MCF 10A (cell line): ENCODE results near the gene ACTA1. TPM values are rescaled to one million over a fixed set of nuclear protein-coding genes. Genes with fewer than 3 reads are reported as not detected.

Source experiments
- BruUV-seq: library from RNA; stranded (reverse); fragments of 400-500 nt; replicated peaks from 2 replicates; lab custom pipeline; 2021; lab: Mats Ljungman, UMichigan
- CTCF ChIA-PET: fragments of 300-600 bp; sonication (Branson Sonifier 250); formaldehyde crosslinking; extraction: SDS; loops from one replicate; lab custom pipeline; 2021; ENCODE audit warnings: antibody characterized with exemption, inconsistent platforms; lab: Yijun Ruan, JAX
- POLR2A ChIA-PET: fragments of 300-600, 350-650 bp; sonication (Branson Sonifier 250); formaldehyde crosslinking; extraction: SDS; loops from one replicate; lab custom pipeline; 2020; ENCODE audit warnings: antibody characterized with exemption, inconsistent platforms; lab: Yijun Ruan, JAX
- DNase-seq: peaks from one replicate; pipeline ENCODE4 v3.0.0-alpha.2; 2018; ENCODE audit not compliant: unreplicated experiment
- H3K27ac Mint-ChIP-seq: one replicate; pipeline ENCODE4 v1.8.0; 2022; ENCODE audit warnings: mild to moderate bottlenecking, low read depth, mixed read lengths; ENCODE audit not compliant: unreplicated experiment
- H3K27me3 Mint-ChIP-seq: one replicate; pipeline ENCODE4 v1.8.0; 2022; ENCODE audit warnings: mixed read lengths; ENCODE audit not compliant: insufficient read depth, unreplicated experiment
- H3K36me3 Mint-ChIP-seq: one replicate; pipeline ENCODE4 v1.8.0; 2022; ENCODE audit warnings: mild to moderate bottlenecking, moderate library complexity, mixed read lengths; ENCODE audit not compliant: insufficient read depth, unreplicated experiment
- H3K4me1 Mint-ChIP-seq: one replicate; pipeline ENCODE4 v1.8.0; 2022; ENCODE audit warnings: mixed read lengths; ENCODE audit not compliant: insufficient read depth, unreplicated experiment
- H3K4me3 Mint-ChIP-seq: one replicate; pipeline ENCODE4 v1.8.0; 2022; ENCODE audit warnings: mild to moderate bottlenecking, moderate library complexity, mixed read lengths; ENCODE audit not compliant: unreplicated experiment
- H3K9me3 Mint-ChIP-seq: one replicate; pipeline ENCODE4 v1.8.0; 2022; ENCODE audit warnings: mixed read lengths; ENCODE audit not compliant: unreplicated experiment
- CTCF ChIP-seq: fragments of 200-600 bp; IDR thresholded peaks from one replicate; pipeline ENCODE4 v1.8.0; 2022; ENCODE audit warnings: antibody characterized with exemption, mild to moderate bottlenecking; ENCODE audit not compliant: unreplicated experiment
- intact Hi-C: fragments of 100-400 bp; cut with micrococcal nuclease; formaldehyde crosslinking; loops from 2 replicates; pipeline ENCODE4 v1.14.1; 2022
- total RNA-seq: library from RNA; stranded (reverse); gene quantifications from 2 replicates; pipeline ENCODE4 v1.2.3, GENCODE V29; 2022

Gene ACTA1
- total RNA-seq, 1 experiment from 2014 or later = not detected

GRCh38 chr1:229392936-229393335 lies 41.0 kb downstream of the ACTA1 start:
- POLR2A ChIA-PET = no interaction called here
- CTCF ChIA-PET = no interaction called here
- intact Hi-C loops = no loop called here

GRCh38 chr1:229390130-229390529 lies 43.8 kb downstream of the ACTA1 start:
- ChIA-PET CTCF (no interaction called here), POLR2A (interaction anchor here (0.7 to 0.9 kb wide), 2 partner anchors 9 to 117 kb away, joined by 3 to 4 read pairs; no protein-coding TSS in a partner anchor)
- peaks cover 14% of the 10 kb centered on the region for H3K4me1 Mint-ChIP-seq
- BruUV-seq = no TSS peak
- DNase-seq = no peak
- peaks cover 7% of the 10 kb centered on the region for H3K9me3 Mint-ChIP-seq
- intact Hi-C loops = no loop called here
- H3K36me3 Mint-ChIP-seq = no peaks in the 10 kb centered on the region
- no peaks in the 10 kb centered on the region for H3K27me3 Mint-ChIP-seq
- TF ChIP-seq CTCF = no peak
- no peak overlapping the region for H3K4me3 Mint-ChIP-seq
- H3K27ac Mint-ChIP-seq = peak overlapping the region; percentile 40

More at GRCh38 chr1:229392936-229393335, 41.0 kb downstream of the ACTA1 start:
- peaks cover 7% of the 10 kb centered on the region for H3K9me3 Mint-ChIP-seq
- no peaks in the 10 kb centered on the region for H3K36me3 Mint-ChIP-seq
- no peak overlapping the region for H3K27ac Mint-ChIP-seq
- H3K4me3 Mint-ChIP-seq = no peak overlapping the region
- no TSS peak for BruUV-seq
- peaks cover 14% of the 10 kb centered on the region for H3K4me1 Mint-ChIP-seq
- H3K27me3 Mint-ChIP-seq = peaks cover 9% of the 10 kb centered on the region
- TF ChIP-seq CTCF = no peak
- DNase-seq = no peak

DNA sequence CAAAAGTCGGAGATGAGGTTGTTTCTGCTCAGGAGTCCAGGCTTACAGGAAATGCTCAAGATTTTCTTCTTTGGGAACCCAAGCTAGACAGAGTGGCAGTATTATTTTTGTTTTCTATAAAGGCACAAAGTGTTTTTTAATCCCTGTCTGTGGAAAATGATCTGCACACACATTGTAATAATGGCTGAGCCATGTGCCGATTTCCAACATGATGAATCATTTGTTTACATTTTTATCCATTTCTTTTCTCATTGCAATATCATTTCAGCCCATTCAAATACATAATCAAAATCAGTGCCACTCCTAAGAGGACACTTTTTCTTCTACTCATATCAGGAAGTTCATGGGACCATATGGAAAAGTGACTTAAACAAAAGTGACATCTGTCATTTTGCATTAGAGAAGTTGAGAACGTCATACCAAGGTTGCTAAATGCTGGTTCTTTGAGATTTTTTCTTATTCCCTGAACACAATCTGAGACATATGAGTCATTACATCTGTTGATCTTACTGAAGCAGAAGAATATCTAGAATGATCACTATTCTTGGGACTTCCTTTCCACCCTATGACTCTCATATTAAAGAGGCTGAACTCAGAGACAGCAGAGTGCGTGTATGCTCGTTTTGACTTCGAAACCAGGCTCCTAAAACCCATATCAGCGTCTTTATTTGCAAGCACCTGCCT lies 44.9 kb downstream of the ACTA1 start:
- ChIA-PET CTCF (interaction anchor here (0.6 to 1.1 kb wide), 2 partner anchors 131 to 1156 kb away, joined by 3 read pairs; no protein-coding TSS in a partner anchor), POLR2A (interaction anchor here (0.6 to 2.2 kb wide), 5 partner anchors 9 to 1011 kb away, joined by 3 to 9 read pairs (median 3); no protein-coding TSS in a partner anchor)
- Mint-ChIP-seq H3K4me1 (peaks cover 14% of the 10 kb centered on the region), H3K36me3 (no peaks in the 10 kb centered on the region), H3K4me3 (peak overlapping the region; percentile 10), H3K27ac (peak overlapping the region; percentile 40), H3K27me3 (no peaks in the 10 kb centered on the region), H3K9me3 (peaks cover 7% of the 10 kb centered on the region)
- intact Hi-C loops = loop anchor here (2.0 kb wide), 1 partner anchor 24 kb away; no protein-coding TSS in a partner anchor
- TF ChIP-seq CTCF = no peak
- BruUV-seq = no TSS peak
- DNase-seq = peak; percentile 64

DNA sequence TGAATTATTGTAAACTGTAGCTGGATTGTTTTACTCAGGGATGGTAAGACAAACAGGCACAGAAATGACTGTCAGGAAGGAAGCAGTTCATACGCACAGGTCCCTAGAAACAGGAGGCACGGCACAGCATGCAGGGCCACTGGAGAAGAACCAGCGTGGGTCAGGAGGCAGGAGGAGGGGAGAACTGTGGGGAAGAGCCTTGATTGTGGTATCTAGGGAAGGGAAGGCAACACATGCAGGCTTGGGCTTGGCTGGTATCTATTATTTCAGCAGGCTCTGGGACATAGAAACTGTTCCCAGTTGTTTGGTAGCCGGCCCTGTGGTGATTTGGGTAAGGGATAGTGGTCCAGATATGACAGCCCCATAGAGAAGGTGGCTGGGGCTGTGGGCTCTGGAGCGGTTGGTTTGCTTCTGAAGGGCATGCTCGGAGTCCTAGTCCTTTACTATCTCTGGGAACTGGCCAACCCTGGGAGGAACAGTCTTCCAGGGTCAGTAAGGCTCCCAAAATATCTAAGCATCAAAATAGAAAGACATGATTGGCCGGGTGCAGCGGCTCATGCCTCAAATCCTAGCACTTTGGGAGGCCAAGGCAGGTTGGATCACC lies 47.9 kb downstream of the ACTA1 start:
- ChIA-PET POLR2A (interaction anchor here (0.6 to 1.0 kb wide), 2 partner anchors 14 to 15 kb away, joined by 3 to 4 read pairs; no protein-coding TSS in a partner anchor), CTCF (interaction anchor here (1.0 to 1.2 kb wide), 3 partner anchors 15 to 633 kb away, joined by 3 to 4 read pairs (median 3); no protein-coding TSS in a partner anchor)
- Mint-ChIP-seq H3K27ac (no peak overlapping the region), H3K36me3 (no peaks in the 10 kb centered on the region), H3K4me1 (peaks cover 14% of the 10 kb centered on the region), H3K27me3 (no peaks in the 10 kb centered on the region), H3K4me3 (no peak overlapping the region), H3K9me3 (peaks cover 7% of the 10 kb centered on the region)
- no peak for TF ChIP-seq CTCF
- BruUV-seq = no TSS peak
- DNase-seq = no peak
- intact Hi-C loops = no loop called here
